PC-9 (cell line): Measurements from ENCODE around the gene MINDY4.

ENCODE experiments used
- CTCF ChIP-seq: fragments of 200-600 bp; sonication (generic); conservative IDR thresholded peaks from 2 replicates; pipeline ENCODE4 v1.6.1; 2017; ENCODE audit warnings: mixed run types, antibody characterized with exemption, mild to moderate bottlenecking, moderate library complexity
- EZH2 ChIP-seq: fragments of 200-600 bp; sonication (generic); IDR thresholded peaks from 2 replicates; pipeline ENCODE4 v1.8.0; 2017; ENCODE audit warnings: antibody characterized with exemption, low read depth

GRCh38 chr7:30894009-30894408, 122.8 kb downstream of the MINDY4 start:
- TF ChIP-seq EZH2: no peak
- no peak for TF ChIP-seq CTCF
